ENCODE measurements around the gene BCR.

DNA sequence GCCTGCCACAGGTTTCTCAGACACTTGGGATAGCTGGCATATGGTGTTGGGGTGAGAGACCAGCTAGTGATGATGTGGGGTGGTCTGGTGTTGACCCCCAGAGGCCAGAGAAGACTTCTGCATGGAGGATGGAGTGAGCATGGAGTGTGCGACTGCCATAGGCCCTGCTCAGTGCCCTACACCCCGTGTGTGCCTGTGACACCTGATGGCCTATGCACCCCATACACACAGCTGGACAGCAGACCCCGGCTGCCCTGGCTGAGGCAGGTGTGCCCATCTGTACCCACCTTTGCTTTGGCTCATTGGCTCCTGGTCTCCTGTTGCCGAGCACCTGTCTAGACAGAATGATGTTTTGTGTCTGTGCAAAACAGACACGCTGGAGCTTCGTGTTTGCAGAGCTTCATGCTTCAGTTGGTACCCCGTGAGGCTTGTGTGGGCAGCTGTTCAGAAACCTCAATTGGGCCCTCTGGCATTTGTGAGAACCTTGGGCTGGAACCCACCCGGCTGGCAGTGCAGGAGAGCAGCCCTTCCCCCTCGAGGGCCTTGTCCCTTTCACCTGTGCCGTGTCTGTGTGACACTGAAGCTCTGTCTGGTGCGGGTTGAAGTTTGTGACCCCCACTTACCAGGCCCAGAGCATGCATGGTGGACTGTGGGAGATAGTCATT is 27.6 kb downstream of the BCR start:
- TF ChIP-seq, protein P1, sequence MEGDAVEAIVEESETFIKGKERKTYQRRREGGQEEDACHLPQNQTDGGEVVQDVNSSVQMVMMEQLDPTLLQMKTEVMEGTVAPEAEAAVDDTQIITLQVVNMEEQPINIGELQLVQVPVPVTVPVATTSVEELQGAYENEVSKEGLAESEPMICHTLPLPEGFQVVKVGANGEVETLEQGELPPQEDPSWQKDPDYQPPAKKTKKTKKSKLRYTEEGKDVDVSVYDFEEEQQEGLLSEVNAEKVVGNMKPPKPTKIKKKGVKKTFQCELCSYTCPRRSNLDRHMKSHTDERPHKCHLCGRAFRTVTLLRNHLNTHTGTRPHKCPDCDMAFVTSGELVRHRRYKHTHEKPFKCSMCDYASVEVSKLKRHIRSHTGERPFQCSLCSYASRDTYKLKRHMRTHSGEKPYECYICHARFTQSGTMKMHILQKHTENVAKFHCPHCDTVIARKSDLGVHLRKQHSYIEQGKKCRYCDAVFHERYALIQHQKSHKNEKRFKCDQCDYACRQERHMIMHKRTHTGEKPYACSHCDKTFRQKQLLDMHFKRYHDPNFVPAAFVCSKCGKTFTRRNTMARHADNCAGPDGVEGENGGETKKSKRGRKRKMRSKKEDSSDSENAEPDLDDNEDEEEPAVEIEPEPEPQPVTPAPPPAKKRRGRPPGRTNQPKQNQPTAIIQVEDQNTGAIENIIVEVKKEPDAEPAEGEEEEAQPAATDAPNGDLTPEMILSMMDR (IDR thresholded peaks at IDR 0.05): no peak
- no peak for TF ChIP-seq POLR2A (IDR thresholded peaks at IDR 0.05)
- TF ChIP-seq EP300 (IDR thresholded peaks at IDR 0.05; ENCODE audit: low read depth): no peak
- no peak for TF ChIP-seq POLR2AphosphoS5 (IDR thresholded peaks at IDR 0.05)

All from transverse colon (tissue), 4 donors.